ENCODE results near the gene ZFYVE28.

Gene ZFYVE28

DNA sequence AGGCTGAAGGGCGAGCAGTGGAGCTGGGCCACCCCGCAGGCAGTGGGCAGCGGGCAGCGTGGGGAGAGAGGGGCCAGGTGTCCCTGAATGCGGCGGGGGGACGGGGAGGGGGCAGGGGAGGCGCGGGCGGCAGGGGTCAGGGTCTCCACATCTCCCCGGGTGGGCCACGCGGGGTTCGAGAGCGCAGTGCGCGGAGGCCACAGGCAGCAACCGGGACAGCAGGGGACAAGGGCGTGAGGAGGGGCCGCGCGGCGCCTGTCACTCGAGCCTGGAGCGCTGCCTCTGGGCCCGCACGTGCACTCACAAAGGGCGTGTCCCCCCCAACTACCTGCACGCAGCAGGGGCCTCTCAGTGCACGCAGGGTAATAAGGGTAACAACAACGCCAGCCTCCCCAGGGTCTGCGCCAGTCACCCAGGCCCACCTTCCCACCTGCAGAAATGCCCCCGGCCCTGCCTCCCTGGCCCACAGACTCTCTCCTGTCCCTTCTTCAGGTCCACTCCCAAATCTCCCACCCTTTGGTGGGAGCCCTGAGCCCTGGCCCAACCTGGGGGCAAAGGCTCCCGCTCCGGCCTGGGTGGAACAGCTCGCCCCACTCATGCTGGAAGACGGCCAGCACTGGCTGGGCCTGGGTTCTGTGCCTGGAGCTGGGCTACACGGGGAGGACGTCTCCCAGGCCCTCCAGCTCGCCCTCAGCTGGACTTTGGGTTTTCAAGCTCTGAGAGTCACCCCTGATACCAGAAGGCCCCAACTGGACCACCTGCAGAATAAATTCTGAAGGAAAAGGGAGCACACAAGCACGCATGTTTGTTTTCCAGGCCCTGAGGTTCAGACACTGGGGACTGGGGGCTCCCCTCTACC is 53.2 kb downstream of the ZFYVE28 start:
- DNase-seq = no peak

DNA sequence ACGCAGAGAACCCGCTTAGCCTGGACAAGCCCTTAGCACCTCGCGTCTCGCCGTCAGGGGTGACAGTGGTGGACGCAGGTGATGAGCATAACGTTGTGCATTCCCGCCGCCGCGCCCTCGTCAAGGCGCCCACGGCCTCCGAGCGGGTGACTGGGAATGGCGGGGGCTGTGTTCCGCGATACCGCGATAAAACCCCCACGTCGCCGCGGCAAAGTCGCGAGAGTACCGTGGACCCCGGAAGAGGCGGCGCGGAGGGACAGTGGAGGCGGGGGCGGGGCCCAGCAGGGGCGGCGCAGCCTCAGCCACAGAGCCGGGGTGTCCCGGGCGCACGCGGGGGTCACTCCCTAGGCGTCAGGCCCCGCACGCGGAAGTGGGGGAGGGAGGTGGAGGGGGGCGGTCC is 53.8 kb downstream of the ZFYVE28 start:
- peak; percentile 48 to 52 for DNase-seq

DNA sequence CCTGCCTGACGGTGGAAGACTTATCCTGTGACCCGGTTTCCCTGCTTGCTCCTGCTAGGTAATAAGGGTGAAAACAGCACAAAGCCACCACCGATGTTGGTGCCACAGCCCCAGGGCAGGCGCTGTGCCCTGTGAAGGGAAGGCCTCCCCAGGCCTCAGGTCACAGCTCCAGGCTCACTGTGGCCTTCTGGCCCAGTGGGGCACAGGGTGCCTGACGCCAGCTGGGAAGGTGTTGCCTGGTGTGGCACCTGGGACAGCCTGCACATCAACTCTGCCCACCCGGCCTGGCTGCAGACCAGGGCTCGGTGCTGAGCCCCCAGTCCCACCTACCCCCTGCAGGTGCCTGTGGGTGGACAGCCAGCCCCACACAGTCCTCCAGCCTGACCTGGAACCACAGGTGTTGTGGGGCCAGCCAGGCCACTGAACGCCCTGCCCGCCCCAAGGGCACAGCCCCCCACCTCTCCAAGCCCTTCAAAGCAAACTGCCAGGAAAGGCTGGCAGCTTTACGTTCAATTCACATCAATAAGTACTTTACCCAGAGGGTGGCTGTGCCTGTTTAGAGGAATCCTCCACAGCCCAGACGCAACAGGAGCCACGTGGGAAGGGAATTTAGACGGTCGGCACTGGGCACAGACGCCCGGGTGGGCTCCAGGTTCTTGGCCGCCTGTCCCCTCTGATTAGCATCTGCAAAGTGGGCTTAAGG is 54.3 kb downstream of the ZFYVE28 start:
- DNase-seq = no peak

DNA sequence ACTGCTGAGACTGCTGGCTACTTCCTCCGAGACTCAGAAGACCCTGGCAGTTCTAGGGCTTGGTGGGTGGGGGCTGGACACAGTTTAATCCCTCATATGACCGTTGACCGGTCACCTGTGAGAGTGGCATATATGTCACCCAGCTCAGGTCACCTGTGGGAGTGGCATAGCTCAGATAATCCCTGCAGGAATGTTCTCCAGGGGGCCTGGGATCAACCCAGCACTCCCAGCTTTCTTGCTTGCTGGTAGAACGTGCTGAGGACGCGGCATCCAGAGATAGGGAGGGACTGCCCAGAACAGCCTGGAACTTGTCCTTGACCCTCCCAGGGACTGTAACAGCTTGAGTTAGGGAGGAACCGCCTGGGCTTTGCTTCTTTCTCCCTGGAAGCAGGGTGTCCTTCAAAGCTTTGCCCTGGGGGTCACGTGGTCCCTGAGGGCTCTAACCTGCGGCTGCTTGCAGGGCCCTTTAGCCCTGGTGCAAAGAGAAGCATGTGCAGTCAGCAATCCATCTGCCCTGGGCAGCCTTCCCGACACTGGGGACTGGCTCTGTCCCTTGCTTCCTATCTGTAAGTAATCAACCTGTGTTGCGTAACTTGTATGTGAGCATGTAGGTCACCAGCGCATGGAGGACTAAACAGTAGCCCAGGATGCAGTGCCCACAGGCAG is 55.3 kb downstream of the ZFYVE28 start:
- no peak for DNase-seq

DNA sequence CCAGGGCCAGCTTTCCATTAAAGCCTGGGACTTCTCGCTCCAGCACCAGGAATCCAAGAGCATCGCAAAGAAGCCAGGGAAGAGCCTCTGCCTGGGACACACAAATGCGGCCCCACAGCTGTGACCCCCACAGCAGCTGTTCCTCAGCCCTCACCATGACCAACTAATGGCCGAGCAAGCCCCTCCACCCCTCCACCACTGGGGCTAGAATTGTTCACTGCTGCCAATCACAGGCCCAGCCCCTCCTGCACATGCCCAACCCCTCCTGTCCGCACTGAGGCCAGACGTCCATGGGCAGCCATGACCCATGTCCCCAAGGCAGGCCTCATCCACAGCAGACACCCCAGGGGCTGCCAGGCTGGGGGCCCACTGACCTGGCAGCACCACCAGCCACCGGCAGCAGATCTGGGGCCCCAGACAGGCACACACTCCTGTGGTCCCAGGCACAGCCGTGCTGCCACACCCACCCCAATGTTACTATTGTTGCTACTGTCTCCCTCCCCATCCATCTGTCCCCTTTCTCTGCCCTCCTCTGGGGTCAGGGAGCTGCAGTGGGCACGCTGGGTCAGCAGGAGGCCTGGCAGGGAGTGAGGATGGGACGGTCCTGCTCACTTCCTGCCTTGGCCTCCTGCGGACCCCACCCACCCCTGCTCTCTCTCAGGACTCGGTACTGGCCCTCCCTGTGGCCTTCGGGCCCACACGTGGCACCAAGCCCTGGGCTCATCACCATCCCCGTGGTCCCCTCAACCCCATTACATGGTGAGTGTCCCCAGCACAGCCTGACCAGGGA is 56.0 kb downstream of the ZFYVE28 start:
- no peak for DNase-seq

DNA sequence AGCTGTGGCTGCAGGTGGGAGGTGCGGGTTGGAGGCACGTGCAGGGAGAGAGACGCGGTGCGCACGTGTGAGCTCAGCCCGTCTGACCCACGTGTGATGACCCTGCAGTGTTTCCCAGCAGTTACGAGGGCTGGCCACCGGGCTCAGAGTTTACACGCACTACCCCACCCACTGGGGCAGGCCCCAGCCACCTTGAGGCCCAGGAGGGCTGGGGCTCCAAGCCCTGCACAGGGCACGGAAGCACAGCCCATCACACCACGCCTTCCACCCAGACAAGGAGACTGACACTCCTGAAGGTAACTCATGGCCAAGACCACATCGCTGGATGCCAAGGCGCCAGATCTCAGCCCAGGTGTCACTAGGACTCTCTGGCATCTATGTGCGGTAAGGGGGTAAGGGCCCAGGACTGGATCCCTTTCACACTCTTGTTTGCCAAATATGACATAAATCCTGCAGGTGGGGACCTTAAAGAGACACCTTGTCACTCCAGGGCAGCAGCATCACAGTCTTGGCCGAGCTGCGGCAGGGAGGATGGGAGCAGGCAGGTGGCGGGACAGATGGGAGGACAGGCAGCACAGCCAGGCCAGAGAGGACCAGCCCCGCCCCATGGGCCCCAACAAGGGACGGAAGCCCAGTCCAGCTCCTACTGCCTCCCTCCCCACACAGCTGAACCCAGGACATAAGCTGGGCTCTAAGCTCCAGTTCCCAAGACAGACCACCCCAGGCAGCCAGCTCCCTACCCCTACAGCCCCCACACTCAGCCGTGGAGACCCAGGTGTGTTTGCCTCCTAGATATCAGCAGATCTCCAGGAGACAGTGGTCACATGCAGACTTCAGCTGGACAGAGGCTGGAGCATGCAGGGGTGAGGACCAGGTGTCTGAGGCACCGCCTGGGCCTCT is 56.8 kb downstream of the ZFYVE28 start:
- DNase-seq = no peak

DNA sequence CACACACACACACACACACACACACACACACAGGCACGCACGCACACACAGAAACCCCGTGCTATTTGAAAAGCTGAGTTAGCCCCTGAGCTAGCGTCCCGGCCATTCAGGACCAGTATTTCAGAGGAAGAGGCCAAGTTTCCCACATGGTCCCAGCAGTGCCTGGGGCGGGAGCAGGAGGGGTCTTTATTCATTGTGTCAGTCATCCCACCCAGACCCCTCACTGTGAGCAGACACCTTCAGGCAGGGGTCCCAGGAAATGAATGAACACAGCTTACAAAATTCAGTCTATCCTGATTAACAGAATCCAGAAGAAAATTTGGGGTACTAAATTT is 58.1 kb downstream of the ZFYVE28 start:
- no peak for DNase-seq

DNA sequence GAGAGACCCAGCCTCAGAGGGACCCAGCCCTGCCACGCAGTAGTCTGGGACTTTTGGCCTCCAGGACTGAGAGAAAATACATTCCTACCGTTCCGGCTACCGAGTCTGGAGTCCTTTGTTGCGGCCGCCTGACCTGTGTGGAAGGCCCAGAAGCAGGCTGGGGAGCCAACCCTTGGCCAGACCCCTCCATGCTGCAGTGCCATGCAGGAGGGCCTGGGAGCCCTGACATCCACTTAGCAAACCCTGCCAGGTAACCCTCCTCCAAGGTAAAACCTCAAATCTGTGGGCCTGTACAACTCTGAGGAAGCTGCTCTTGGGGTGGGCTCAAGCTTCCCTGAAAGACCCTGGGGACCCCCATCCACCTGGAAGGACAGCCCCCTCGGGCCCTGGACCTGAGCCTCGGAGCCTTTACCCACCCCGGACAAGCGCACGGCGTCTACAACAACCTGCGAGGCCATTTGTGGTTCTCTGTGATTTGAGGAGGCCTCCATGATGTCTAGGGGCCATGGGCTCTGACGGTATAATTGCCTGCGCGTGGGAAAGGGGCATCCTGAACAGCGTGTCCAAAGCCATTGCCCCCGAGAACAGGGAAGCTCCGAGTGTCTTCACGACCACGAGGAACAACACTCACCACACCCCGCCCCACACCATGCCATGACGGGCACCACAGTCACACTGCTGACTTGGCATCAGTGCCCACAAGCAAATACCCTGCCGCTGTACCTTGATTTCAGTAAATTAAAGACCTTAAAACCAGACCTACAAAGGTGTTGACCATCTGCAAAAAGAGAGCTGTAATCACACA is 58.7 kb downstream of the ZFYVE28 start:
- no peak for DNase-seq

DNA sequence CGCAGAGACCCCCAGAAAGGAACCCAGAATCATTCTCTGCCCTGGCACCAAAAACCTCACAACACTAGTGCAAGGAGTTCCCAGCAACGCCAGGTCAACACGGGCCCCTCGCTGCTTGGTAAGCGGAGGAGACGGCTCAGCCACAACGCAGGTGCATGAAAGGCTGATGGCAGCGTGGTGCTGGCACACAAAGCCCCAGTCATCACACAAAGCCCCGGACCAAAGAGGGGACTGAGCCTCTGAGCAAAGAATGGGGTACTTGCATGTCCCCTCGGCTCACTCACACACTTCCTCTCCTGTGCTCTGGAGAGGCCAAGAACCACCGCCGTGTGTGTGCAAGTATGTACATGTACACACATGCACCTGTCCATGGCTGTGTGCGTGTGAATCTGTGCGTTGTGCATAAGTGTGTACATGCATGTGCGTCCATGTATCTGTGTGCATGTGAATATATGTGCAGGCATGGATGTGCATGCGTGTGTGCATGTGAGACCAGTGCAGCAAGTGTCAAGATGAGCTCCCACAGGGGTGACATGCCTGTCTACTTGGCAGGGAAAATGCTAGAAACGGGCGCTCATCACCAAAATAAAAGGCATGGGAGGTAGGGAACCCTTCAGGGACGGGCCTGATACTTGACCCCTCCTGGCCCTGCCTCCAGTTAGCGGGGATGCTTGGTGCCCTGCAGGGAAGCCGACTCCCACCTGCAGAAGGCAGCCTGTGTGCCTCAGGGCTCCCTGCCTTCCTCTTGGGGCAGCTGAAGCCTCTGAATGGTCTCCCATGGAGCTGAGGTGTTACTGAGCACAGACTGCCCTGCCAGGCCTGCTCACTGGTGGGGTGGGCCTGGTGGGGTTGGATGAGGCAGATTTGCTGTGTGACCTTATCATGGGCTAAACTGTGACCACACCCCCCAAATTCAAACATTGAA is 60.4 kb downstream of the ZFYVE28 start:
- no peak for DNase-seq

DNA sequence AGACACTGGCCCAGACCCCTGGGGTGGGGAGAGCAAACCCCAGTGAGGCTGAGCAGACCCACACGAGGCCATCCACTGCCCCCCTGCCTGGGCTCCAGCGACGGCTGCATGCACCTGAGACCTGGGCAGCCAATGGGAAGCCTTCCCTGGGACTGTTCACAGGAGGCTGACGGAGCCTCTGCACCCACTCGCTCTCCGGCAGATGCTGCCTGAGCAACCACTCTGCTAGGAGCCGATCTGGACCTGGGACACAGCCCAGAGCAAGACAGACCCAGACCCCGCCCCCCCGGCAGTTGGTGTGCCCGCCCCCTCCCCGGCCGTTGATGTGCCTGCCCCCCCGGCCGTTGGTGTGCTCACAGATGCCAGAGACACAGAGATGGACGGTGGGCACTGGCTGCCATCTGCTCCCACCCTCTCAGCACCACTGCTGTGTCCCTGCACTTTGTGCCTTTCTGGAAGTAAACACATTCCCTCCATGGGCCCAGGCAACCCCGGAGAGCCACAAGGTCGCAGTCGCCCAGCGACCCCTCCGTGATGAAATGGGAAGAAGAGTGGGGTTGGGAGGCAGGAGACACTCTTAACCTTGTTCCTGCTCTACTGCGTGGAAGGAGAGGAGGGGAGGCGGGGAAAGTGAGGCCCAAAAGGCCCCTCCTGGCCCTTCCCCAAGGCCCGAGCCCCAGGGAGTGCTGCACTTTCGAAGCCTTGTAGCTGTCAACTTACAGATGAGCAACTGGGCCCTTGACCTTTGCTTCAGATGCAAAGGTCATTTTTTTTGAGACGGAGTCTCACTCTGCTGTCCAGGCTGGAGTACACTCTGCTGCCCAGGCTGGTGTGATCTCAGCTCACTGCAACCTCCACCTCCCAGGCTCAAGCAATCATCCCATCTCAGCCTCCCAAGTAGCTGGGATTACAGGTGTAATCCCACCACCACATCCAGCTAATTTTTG is 62.0 kb downstream of the ZFYVE28 start:
- no peak for DNase-seq

DNA sequence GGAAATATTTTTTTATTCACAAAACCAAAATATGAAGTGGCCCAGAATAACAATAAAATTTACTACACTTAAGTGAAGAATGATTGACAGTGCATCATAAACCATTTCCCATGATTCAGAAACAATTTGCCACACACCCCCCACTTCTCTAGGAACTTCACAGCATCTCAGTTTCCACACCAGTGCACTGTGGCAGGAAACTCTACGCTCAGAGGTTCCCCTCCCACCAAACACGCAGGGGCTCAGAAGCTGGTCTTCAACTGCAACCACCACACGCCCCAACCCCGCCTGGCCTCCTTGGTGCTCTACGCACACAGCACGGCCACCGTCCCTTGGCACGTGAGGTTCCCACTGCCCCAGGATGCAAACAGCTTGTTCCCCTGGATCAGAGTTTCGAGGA is 63.7 kb downstream of the ZFYVE28 start:
- no peak for DNase-seq

DNA sequence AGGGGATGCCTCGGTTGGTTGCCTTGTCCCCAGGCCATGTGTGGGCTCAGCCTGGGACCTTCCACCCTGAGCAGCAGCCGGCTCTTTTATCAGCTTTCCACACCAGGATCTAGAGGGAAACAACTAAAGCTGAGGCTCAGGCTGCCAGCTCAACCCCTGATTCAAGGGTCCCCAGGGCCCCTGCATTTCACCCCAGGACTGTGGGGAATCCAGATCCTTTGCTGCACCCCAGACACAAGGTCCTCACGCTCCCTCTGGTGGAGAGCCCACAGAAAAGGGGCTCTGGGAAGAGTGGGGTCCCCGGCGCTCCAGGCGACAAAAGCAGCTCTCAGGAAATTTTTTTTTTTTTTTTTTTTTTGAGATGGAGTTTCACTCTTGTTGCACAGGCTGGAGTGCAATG is 64.3 kb downstream of the ZFYVE28 start:
- no peak for DNase-seq

DNA sequence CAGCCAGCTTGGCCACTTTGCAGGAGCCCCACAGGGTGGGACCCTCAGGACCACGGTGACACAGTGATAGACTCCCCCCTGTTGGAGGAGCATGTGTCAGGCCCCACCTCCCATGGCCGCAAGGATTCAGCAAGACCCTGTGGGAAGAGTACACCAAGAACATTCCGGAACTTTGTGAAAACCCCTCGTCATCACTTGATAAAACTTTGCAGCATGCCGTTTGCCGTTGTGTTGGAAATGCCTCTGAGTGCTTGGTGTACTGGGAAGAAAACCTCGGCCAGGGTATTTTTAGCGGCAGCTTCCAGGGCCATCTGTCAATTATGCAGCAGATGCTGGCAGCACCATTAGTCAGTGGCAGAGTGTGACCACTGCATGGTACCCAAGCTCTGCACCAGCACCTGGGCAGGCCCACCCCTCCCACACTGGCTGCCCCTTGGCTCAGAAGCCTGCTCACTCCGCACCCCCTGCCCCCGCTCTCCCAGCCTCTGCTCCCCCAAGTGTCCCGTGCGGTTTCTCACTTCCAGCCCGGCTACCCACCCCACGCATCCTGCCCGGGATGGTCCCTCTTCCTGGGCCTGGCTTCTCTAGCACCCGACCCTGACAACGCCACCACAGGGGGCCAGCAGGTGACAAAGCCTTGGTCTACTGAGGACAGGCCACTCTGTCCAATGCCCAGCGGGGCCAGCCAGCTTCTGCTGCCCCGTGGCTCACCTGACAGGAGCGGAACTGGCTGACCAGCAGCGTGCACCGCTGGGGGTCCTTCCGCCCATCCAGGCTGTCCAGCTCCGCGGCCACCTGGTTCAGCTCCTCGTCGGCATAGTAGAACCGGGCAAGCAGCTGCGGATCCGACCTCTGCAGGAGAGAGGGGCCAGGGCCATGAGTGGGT is 65.0 kb downstream of the ZFYVE28 start:
- DNase-seq = no peak

DNA sequence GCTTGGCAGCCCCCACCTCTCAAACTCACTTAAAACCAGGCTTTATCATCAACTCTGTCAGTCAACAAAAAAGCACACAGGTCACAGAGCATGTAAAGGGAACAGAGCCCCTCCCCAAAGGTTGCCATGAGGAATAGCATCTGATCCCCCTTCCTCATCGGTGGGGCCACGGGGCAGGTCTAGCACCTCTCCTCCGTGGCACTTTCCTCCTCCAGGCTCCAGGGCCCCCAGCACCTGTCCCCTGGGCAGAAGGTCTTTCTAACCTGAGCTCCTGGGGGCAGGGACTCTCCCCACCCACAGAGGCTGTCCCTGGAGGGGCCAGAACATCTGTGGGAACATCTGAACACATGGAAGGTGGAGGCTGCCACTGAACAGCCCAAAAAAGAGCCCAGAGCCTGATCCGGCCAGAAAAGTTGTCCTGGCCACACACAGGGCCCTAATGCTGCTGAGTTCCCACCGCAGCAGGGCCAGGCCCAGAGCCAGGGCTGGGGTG is 65.7 kb downstream of the ZFYVE28 start:
- no peak for DNase-seq

DNA sequence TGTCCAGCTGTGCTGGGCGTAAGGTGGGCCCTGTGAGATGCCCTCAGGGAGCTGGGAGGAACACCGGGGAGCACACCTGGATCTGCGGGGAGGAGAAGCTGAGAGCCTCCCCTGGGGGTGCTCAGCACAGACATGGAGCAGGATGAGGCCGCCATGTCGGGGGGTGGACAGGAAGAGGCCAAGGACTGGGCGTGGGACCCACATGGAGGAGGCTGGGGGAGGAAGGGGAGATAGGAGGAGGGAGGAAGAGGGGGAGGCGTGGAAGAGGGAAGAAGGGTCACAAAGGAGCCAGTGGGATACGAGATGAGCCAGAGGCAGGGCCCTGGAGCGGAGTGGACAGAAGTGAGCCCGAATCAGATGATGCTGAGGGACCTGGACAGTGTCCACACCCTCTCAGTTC is 66.3 kb downstream of the ZFYVE28 start:
- no peak for DNase-seq

DNA sequence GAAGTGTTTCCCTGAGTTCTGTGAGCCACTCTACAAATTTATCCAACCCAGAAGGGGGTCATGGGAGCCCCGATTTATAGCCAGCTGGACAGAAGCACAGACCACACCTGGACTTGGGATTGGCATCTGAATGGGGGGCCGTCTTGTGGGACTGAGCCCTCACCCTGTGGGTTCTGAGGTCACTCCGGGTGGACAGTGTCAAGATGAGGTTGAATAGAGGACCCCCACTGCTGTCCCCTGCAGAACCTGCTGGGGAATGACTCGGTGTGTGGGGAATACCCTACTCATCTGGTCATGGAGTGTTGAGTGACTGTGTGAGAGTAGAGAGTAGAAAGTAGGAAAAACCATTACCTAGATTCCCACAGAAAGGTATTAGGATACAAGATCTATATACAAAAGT is 67.5 kb downstream of the ZFYVE28 start:
- DNase-seq = no peak

DNA sequence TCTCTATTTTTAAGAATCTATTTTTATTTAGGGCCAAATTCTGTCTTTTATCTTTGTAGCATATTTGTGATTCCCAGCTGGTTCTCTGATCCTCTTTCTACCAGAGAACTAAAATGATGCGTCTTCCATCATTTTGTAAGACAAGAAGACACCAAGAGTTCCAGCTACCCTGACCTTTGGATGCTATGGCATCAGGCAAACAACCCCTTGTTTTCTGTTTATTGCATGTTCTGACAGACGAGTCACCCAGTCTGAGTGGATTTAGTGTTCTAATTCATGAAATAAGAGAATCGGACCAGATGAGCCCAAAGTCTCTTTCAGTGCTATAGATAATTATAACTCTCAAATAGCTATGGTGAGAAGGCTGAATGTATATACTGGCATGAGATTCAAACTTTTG is 69.7 kb downstream of the ZFYVE28 start:
- DNase-seq = no peak

DNA sequence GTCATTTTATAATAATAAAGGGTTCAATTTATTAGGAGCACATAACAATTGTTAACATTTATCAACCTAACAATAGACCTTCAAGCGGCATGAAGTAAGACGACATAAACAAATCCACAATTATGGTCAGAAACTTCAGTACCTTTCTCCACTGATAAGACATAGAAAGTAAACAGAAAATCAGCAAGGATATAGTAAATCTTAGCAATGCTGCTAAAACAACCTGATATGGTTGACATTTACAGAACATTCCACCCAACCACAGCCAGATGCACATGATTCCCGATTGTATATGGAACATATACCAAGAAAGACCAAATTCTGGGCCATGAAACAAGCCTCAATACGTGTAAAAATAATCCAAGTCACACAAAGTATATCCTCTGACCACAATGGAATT is 71.3 kb downstream of the ZFYVE28 start:
- no peak for DNase-seq
